OCI-LY3 (cell line): Measurements from ENCODE around the gene ACYP2.

Experiments used
- CTCF ChIP-seq: fragments of 200-600, 300-600 bp; sonication (generic); IDR thresholded peaks from 2 replicates; pipeline ENCODE4 v1.5.1; 2014; ENCODE audit warnings: antibody characterized with exemption, low read length, low read depth
- EZH2phosphoT487 ChIP-seq: fragments of 200-600 bp; shearing (Covaris generic); IDR thresholded peaks from 2 replicates; pipeline ENCODE4 v1.6.1; 2018; ENCODE audit warnings: antibody characterized with exemption, mixed run types, low read depth

DNA sequence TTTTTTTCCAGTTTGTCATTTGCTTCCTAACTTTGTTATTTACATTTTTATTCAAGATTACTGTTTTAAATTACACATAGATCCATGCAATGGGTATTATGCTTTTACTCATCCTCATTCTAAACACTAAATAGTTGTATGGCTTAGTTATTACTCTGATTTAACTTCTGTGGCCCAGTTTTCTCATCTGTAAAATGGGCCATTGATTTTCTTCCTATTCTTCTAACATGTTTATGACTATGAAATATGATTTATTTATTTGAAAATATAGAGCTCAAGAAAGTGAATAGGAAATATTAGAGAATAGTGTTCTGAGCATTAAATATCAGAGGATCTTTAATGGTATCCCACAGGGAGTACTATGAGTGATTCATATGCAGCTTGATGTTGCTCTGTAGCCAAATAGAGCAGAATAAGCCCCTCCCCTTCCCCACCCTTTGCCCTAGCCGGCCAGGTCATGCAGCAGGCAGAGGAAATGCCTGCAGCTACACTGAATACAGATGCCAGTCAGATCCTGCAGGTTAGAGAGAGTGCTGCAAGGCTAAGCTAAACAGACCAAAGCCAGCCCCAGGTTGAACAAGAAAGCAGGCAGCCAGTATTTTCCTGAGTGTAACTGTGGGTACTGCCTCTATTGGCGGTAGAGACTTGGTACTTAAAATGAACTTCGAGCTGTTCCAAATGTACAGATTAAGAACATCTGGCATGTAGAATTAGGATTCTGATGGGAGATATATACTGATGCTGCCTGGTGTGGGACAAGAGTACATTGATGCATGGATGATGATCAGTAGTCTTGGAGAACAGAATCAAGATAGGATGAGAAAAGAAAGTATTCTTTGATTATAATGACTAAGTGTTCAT is 11.7 kb upstream of the ACYP2 start:
- TF ChIP-seq CTCF (no peak), EZH2phosphoT487 (no peak)
